Neural progenitor cell (in vitro differentiated cells): ENCODE results near the gene NEK6. TPM values are rescaled to one million over a fixed set of nuclear protein-coding genes. Genes with fewer than 3 reads are reported as not detected.

Experiments
- DNase-seq: peaks from one replicate; pipeline ENCODE4 v3.0.0-alpha.2; 2016; ENCODE audit warnings: low spot score
- H2AFZ ChIP-seq: fragments of 200-600 bp; sonication (generic); replicated peaks from 2 replicates; pipeline ENCODE4 v1.6.1; 2016; ENCODE audit warnings: antibody characterized with exemption
- H3F3A ChIP-seq: fragments of 200-600 bp; sonication (generic); 2 replicates; pipeline ENCODE4 v1.6.1; 2016; ENCODE audit warnings: antibody characterized with exemption, low read depth
- H3K27ac ChIP-seq: fragments of 200-600 bp; sonication (generic); 2 replicates; pipeline ENCODE4 v1.5.1; 2016; ENCODE audit warnings: mild to moderate bottlenecking
- H3K27me3 ChIP-seq: fragments of 200-600 bp; sonication (generic); 2 replicates; pipeline ENCODE4 v1.6.1; 2016; ENCODE audit warnings: mild to moderate bottlenecking, moderate library complexity
- H3K36me3 ChIP-seq: fragments of 200-600 bp; sonication (generic); 2 replicates; pipeline ENCODE4 v1.5.1; 2016
- H3K4me1 ChIP-seq: fragments of 200-600 bp; sonication (generic); 2 replicates; pipeline ENCODE4 v1.6.1; 2016; ENCODE audit warnings: mixed run types
- H3K4me2 ChIP-seq: fragments of 200-600 bp; sonication (generic); 2 replicates; pipeline ENCODE4 v1.6.1; 2016
- H3K4me3 ChIP-seq: fragments of 200-600 bp; sonication (generic); 2 replicates; pipeline ENCODE4 v1.5.1; 2016
- H3K79me2 ChIP-seq: fragments of 200-600 bp; sonication (generic); 2 replicates; pipeline ENCODE4 v1.6.1; 2016; ENCODE audit warnings: low read depth
- H3K9ac ChIP-seq: fragments of 200-600 bp; sonication (generic); 2 replicates; pipeline ENCODE4 v1.6.1; 2016
- H3K9me3 ChIP-seq: fragments of 200-600 bp; sonication (generic); 2 replicates; pipeline ENCODE4 v1.5.1; 2016; ENCODE audit warnings: low read depth
- H4K20me1 ChIP-seq: fragments of 200-600 bp; sonication (generic); 2 replicates; pipeline ENCODE4 v1.6.1; 2016; ENCODE audit warnings: low read depth
- H3K27ac Mint-ChIP-seq: 3 replicates; pipeline ENCODE4 v1.8.0; 2021; ENCODE audit warnings: mixed read lengths
- H3K27me3 Mint-ChIP-seq: 2 replicates; pipeline ENCODE4 v1.8.0; 2022; ENCODE audit warnings: low read depth, mild to moderate bottlenecking, inconsistent platforms, moderate library complexity, mixed read lengths; ENCODE audit not compliant: insufficient read depth
- H3K36me3 Mint-ChIP-seq: 3 replicates; pipeline ENCODE4 v1.8.0; 2021; ENCODE audit warnings: mixed read lengths
- H3K4me1 Mint-ChIP-seq: 3 replicates; pipeline ENCODE4 v1.8.0; 2021; ENCODE audit warnings: mixed read lengths
- H3K4me3 Mint-ChIP-seq: 3 replicates; pipeline ENCODE4 v1.8.0; 2021; ENCODE audit warnings: mild to moderate bottlenecking, moderate library complexity, mixed read lengths
- H3K9me3 Mint-ChIP-seq: 3 replicates; pipeline ENCODE4 v1.8.0; 2020; ENCODE audit warnings: mixed read lengths
- EZH2 ChIP-seq: fragments of 200-600 bp; sonication (generic); IDR thresholded peaks from 2 replicates; pipeline ENCODE4 v1.6.1; 2017; ENCODE audit warnings: antibody characterized with exemption, mild to moderate bottlenecking, moderate library complexity
- EZH2phosphoT487 ChIP-seq: fragments of 200-600 bp; sonication (generic); IDR thresholded peaks from 2 replicates; pipeline ENCODE4 v1.6.1; 2017; ENCODE audit warnings: antibody characterized with exemption
- total RNA-seq: library from RNA; depleted of rRNA; stranded (reverse); fragments of >200 nt; gene quantifications from 2 replicates; pipeline ENCODE4 v1.2.3, GENCODE V29; 2015; ENCODE audit warnings: low replicate concordance
- TF ChIP-seq, protein P1 (sequence below): fragments of 200-600 bp; sonication (generic); IDR thresholded peaks from 2 replicates; pipeline ENCODE4 v1.5.1; 2017; ENCODE audit warnings: antibody characterized with exemption, mild to moderate bottlenecking

NEK6 gene
- total RNA-seq, 1 donor from 2014 or later = 18.5 TPM

DNA sequence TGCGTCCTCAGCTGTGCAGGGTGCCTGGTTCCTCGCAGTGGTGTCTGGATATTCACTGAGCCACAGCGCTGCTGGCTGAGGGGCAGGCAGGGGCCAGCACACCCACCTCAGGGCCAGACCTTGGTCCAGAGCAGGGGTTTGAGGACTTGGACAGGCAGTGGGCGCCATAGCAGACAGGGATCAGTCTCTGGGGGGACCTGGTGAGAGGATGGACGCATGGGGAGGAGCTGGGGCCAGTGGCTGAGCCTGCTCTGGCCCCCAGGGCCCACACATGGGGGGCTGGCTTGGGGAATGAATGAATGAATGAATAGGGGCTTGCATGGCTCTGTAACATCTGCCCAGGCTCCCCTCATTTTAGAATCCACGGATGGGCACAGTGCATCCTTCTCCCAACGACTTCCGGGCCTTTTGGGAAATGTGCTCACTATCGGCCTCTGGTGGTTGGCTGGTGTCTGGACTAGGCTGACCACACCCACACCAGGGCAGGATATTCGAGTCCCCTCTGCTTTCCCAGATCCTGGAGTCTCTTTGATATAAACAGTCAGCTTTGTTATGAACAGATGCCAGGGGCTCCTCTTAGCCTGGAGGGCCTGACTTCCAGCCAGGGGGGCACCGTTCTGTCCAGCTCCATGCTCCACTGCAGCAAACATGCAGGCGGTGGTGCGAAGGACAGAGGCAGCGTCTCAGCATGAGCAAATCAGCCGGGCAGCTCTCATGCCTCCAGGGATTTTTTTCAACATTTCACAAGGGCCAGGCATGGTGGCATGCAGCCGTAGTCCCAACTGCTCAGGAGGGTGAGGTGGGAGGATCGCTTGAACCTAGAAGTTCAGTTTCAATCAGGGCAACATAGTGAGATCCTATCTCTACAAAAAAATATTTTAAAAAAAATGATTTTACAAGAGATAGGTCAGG, 62.6 kb downstream of the NEK6 start:
- H3K4me3 Mint-ChIP-seq = no peak overlapping the region
- DNase-seq = peak; percentile 80
- Histone ChIP-seq H3K9me3 (no peaks in the 10 kb centered on the region), H3K4me2 (no peak overlapping the region), H3F3A (no peaks in the 10 kb centered on the region), H3K27ac (no peak overlapping the region), H3K4me1 (no peaks in the 10 kb centered on the region), H3K79me2 (no peaks in the 10 kb centered on the region), H3K27me3 (no peaks in the 10 kb centered on the region), H3K9ac (no peak overlapping the region), H3K4me3 (no peak overlapping the region), H3K36me3 (no peaks in the 10 kb centered on the region), H2AFZ (no peak overlapping the region), H4K20me1 (no peaks in the 10 kb centered on the region)
- no peak overlapping the region for H3K27ac Mint-ChIP-seq
- no peak for TF ChIP-seq EZH2phosphoT487
- TF ChIP-seq, protein P1, sequence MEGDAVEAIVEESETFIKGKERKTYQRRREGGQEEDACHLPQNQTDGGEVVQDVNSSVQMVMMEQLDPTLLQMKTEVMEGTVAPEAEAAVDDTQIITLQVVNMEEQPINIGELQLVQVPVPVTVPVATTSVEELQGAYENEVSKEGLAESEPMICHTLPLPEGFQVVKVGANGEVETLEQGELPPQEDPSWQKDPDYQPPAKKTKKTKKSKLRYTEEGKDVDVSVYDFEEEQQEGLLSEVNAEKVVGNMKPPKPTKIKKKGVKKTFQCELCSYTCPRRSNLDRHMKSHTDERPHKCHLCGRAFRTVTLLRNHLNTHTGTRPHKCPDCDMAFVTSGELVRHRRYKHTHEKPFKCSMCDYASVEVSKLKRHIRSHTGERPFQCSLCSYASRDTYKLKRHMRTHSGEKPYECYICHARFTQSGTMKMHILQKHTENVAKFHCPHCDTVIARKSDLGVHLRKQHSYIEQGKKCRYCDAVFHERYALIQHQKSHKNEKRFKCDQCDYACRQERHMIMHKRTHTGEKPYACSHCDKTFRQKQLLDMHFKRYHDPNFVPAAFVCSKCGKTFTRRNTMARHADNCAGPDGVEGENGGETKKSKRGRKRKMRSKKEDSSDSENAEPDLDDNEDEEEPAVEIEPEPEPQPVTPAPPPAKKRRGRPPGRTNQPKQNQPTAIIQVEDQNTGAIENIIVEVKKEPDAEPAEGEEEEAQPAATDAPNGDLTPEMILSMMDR = peak; percentile 82
- no peak for TF ChIP-seq EZH2
- H3K36me3 Mint-ChIP-seq = peaks cover 6% of the 10 kb centered on the region
- no peaks in the 10 kb centered on the region for H3K27me3 Mint-ChIP-seq
- H3K4me1 Mint-ChIP-seq = peaks cover 4% of the 10 kb centered on the region
- no peaks in the 10 kb centered on the region for H3K9me3 Mint-ChIP-seq

DNA sequence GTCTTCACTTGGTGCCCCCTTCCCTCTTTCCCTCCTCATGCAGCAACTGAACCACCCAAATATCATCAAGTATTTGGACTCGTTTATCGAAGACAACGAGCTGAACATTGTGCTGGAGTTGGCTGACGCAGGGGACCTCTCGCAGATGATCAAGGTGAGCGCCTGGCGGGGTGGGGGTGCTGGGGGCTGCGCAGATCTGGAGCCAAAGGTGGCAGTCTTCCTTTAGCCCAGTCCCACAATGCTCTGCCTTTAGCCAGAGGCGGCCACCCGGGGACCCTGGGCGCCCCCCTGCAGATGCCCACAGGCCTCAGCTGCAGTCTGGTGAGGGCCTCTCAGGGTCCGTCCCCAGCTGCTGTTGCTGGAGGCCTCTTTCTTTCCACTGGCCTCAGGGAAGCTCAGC, 63.7 kb downstream of the NEK6 start:
- DNase-seq = no peak
- no peak for TF ChIP-seq EZH2
- TF ChIP-seq, protein P1 = no peak
- TF ChIP-seq EZH2phosphoT487 = no peak
- no peak overlapping the region for H3K4me3 Mint-ChIP-seq

DNA sequence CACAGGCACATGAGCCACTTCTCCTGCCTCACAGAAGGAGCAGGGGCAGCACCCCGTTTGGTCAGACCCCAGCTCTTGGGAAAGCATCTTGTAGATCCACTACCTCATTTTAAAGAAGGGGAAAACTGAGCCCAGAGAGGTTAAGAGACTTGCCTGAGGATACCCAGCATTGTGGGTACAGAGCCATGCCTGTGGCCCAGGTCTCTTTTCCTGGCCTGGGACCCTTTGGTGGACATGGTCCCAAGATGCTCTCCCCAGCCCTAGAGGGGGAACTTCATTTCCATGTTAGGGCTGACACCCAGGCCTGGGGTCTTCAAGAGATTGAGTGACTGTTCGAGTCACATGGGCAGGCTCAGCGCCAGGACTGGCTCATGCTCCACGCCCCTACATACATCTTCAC, 64.2 kb downstream of the NEK6 start:
- no peak overlapping the region for H3K4me2 ChIP-seq
- H2AFZ ChIP-seq = no peak overlapping the region
- H4K20me1 ChIP-seq = no peaks in the 10 kb centered on the region
- H3K36me3 ChIP-seq = no peaks in the 10 kb centered on the region
- DNase-seq = no peak
- no peaks in the 10 kb centered on the region for H3F3A ChIP-seq
- peaks cover 6% of the 10 kb centered on the region for H3K36me3 Mint-ChIP-seq
- H3K79me2 ChIP-seq = no peaks in the 10 kb centered on the region
- H3K4me3 Mint-ChIP-seq = no peak overlapping the region
- H3K4me1 Mint-ChIP-seq = peaks cover 4% of the 10 kb centered on the region
- no peaks in the 10 kb centered on the region for H3K9me3 Mint-ChIP-seq
- no peak overlapping the region for H3K27ac Mint-ChIP-seq
- H3K9me3 ChIP-seq = no peaks in the 10 kb centered on the region
- no peak overlapping the region for H3K9ac ChIP-seq
- H3K27me3 ChIP-seq = no peaks in the 10 kb centered on the region
- H3K4me3 ChIP-seq = no peak overlapping the region
- no peak overlapping the region for H3K27ac ChIP-seq
- H3K4me1 ChIP-seq = no peaks in the 10 kb centered on the region
- H3K27me3 Mint-ChIP-seq = no peaks in the 10 kb centered on the region
- TF ChIP-seq EZH2 (no peak), EZH2phosphoT487 (no peak)
- TF ChIP-seq, protein P1 = no peak

More for the DNA sequence above, 63.7 kb downstream of the NEK6 start:
- Histone ChIP-seq H3K9ac (no peak overlapping the region), H3K27me3 (no peaks in the 10 kb centered on the region), H3K4me2 (no peak overlapping the region), H3K4me1 (no peaks in the 10 kb centered on the region), H3K9me3 (no peaks in the 10 kb centered on the region), H3K36me3 (no peaks in the 10 kb centered on the region), H3F3A (no peaks in the 10 kb centered on the region), H3K4me3 (no peak overlapping the region), H2AFZ (no peak overlapping the region), H4K20me1 (no peaks in the 10 kb centered on the region), H3K79me2 (no peaks in the 10 kb centered on the region), H3K27ac (no peak overlapping the region)
- no peaks in the 10 kb centered on the region for H3K9me3 Mint-ChIP-seq
- peaks cover 4% of the 10 kb centered on the region for H3K4me1 Mint-ChIP-seq
- H3K36me3 Mint-ChIP-seq = peaks cover 6% of the 10 kb centered on the region
- no peak overlapping the region for H3K27ac Mint-ChIP-seq
- H3K27me3 Mint-ChIP-seq = no peaks in the 10 kb centered on the region
